ENCODE measurements around the gene C2. TPM values are rescaled to one million over a fixed set of nuclear protein-coding genes. Genes with fewer than 3 reads are reported as not detected.

Gene C2
- total RNA-seq, 1 donor from 2014 or later = 2.2 TPM

- Mint-ChIP-seq H3K4me1 (ENCODE audit: unreplicated experiment) (peaks cover 5% of the 10 kb centered on the region), H3K27me3 (peaks cover 18% of the 10 kb centered on the region), H3K27ac (peak overlapping the region; percentile 32), H3K9me3 (no peaks in the 10 kb centered on the region), H3K36me3 (peaks cover 9% of the 10 kb centered on the region), H3K4me3 (no peak overlapping the region)
- no peak for DNase-seq (ENCODE audit: extremely low spot score, unreplicated experiment)
- no peak for TF ChIP-seq CTCF (conservative IDR thresholded peaks at IDR 0.05)
Measured at GRCh38 chr6:31948753-31949413, 21.4 kb downstream of the C2 start.

DNA sequence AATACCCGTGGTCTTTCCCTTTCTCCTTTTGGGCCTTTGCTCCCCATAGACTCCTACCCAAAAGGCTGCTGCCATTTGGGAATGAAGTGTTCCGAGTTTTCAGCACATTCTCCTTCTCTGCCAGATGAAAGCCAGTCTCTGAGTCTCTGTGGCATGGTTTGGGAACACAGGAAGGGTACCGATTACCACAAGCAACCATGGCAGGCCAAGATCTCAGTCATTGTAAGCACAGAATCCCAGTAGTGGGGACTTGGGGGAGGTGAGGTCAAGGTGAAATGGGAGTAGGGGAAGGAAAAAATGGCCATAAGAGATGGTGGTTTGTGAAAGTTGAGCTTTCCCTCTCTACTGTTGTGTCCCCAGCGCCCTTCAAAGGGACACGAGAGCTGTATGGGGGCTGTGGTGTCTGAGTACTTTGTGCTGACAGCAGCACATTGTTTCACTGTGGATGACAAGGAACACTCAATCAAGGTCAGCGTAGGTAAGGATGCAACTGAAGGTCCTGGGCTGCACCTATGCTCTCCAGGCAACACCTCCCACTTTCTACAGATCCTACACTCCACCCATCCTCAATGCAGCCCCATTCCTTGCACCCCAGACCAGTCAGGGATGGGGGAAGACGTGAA, 22.5 kb downstream of the C2 start:
- Mint-ChIP-seq H3K36me3 (peaks cover 14% of the 10 kb centered on the region), H3K4me1 (ENCODE audit: unreplicated experiment) (peaks cover 5% of the 10 kb centered on the region), H3K4me3 (no peak overlapping the region), H3K9me3 (no peaks in the 10 kb centered on the region), H3K27me3 (peaks cover 13% of the 10 kb centered on the region), H3K27ac (peak overlapping the region; percentile 32)
- DNase-seq (ENCODE audit: extremely low spot score, unreplicated experiment) = no peak
- TF ChIP-seq CTCF (conservative IDR thresholded peaks at IDR 0.05) = no peak

- H3K27me3 Mint-ChIP-seq = no peaks in the 10 kb centered on the region
- DNase-seq (ENCODE audit: extremely low spot score, unreplicated experiment) = no peak
- H3K27ac Mint-ChIP-seq = no peak overlapping the region
- H3K9me3 Mint-ChIP-seq = no peaks in the 10 kb centered on the region
- TF ChIP-seq CTCF (conservative IDR thresholded peaks at IDR 0.05) = peak; percentile 81
- H3K36me3 Mint-ChIP-seq = peaks cover 17% of the 10 kb centered on the region
- H3K4me1 Mint-ChIP-seq (ENCODE audit: unreplicated experiment) = peaks cover under 1% of the 10 kb centered on the region
- no peak overlapping the region for H3K4me3 Mint-ChIP-seq
Measured at GRCh38 chr6:31952140-31952805, 24.8 kb downstream of the C2 start.

DNA sequence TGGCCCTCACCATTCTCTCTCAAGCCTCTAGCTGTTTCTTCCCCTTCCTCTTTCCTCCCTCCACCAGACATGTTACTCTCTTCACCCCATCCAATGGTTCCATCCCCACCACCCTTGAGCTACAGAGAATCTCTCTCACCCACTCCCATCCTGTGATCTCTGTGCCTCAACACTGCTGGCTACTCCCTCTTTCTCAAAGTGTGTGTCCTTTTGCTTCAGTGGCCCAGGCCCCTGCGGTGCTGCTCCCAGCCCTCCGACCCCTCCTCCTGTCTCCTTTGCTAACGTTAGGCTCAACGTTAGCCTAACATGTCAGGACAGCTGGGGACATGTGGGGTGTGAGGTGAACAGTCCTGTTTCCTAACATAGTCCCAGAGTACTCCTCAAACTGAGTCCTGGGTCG, 25.4 kb downstream of the C2 start:
- Mint-ChIP-seq H3K27ac (no peak overlapping the region), H3K4me3 (no peak overlapping the region), H3K36me3 (peaks cover 23% of the 10 kb centered on the region), H3K4me1 (ENCODE audit: unreplicated experiment) (peaks cover 7% of the 10 kb centered on the region), H3K9me3 (no peaks in the 10 kb centered on the region), H3K27me3 (no peaks in the 10 kb centered on the region)
- no peak for DNase-seq (ENCODE audit: extremely low spot score, unreplicated experiment)
- no peak for TF ChIP-seq CTCF (conservative IDR thresholded peaks at IDR 0.05)

GRCh38 chr6:31954511-31954910, 27.0 kb downstream of the C2 start:
- Mint-ChIP-seq H3K36me3 (peaks cover 23% of the 10 kb centered on the region), H3K4me3 (no peak overlapping the region), H3K4me1 (ENCODE audit: unreplicated experiment) (peaks cover 17% of the 10 kb centered on the region), H3K27ac (no peak overlapping the region), H3K9me3 (no peaks in the 10 kb centered on the region), H3K27me3 (no peaks in the 10 kb centered on the region)
- TF ChIP-seq CTCF (conservative IDR thresholded peaks at IDR 0.05) = no peak
- no peak for DNase-seq (ENCODE audit: extremely low spot score, unreplicated experiment)
